Measurements from ENCODE around the gene PVRIG. TPM values are rescaled to one million over a fixed set of nuclear protein-coding genes. Genes with fewer than 3 reads are reported as not detected.

PVRIG gene
- total RNA-seq, 1 experiment from 2014 or later: not detected

GRCh38 chr7:100209493-100209892 lies 10.3 kb upstream of the PVRIG start:
- intact Hi-C loops (cut with micrococcal nuclease; ENCODE audit: unreplicated experiment): no loop called here
- DNase-seq (ENCODE audit: low spot score): no peak
- H3K27me3 ChIP-seq (replicated peaks; ENCODE audit: insufficient read depth, low read depth, low read length, poor library complexity): no peaks in the 10 kb centered on the region
- no peak overlapping the region for H3K4me3 ChIP-seq (ENCODE audit: low read depth, low read length, poor library complexity, severe bottlenecking)
- H3K4me1 ChIP-seq (ENCODE audit: insufficient read depth, low read length, poor library complexity, severe bottlenecking): no peaks in the 10 kb centered on the region
- POLR2A ChIA-PET (ENCODE audit: low non-redundant PET): no interaction called here
- TF ChIP-seq CTCF (conservative IDR thresholded peaks at IDR 0.05; ENCODE audit: low read depth, low read length) (no peak), EZH2 (IDR thresholded peaks at IDR 0.05; ENCODE audit: borderline replicate concordance, low read depth, low read length, poor library complexity, severe bottlenecking) (no peak)
- H3K27ac ChIP-seq (ENCODE audit: low read depth, low read length, poor library complexity, severe bottlenecking): no peak overlapping the region
- no peaks in the 10 kb centered on the region for H3K9me3 ChIP-seq (ENCODE audit: low read depth, low read length, poor library complexity, severe bottlenecking)
- no TSS peak for BruUV-seq (replicated peaks)
- H3K36me3 ChIP-seq (ENCODE audit: insufficient read depth, low read length, poor library complexity, severe bottlenecking): no peaks in the 10 kb centered on the region
- CTCF ChIA-PET: no interaction called here

- no peaks in the 10 kb centered on the region for H3K9me3 ChIP-seq (ENCODE audit: low read depth, low read length, poor library complexity, severe bottlenecking)
- ChIA-PET POLR2A (ENCODE audit: low non-redundant PET) (no interaction called here), CTCF (no interaction called here)
- intact Hi-C loops (cut with micrococcal nuclease; ENCODE audit: unreplicated experiment): no loop called here
- H3K36me3 ChIP-seq (ENCODE audit: insufficient read depth, low read length, poor library complexity, severe bottlenecking): no peaks in the 10 kb centered on the region
- H3K4me3 ChIP-seq (ENCODE audit: low read depth, low read length, poor library complexity, severe bottlenecking): no peak overlapping the region
- BruUV-seq (replicated peaks): no TSS peak
- DNase-seq (ENCODE audit: low spot score): no peak
- no peaks in the 10 kb centered on the region for H3K4me1 ChIP-seq (ENCODE audit: insufficient read depth, low read length, poor library complexity, severe bottlenecking)
- TF ChIP-seq CTCF (conservative IDR thresholded peaks at IDR 0.05; ENCODE audit: low read depth, low read length) (no peak), EZH2 (IDR thresholded peaks at IDR 0.05; ENCODE audit: borderline replicate concordance, low read depth, low read length, poor library complexity, severe bottlenecking) (no peak)
- no peaks in the 10 kb centered on the region for H3K27me3 ChIP-seq (replicated peaks; ENCODE audit: insufficient read depth, low read depth, low read length, poor library complexity)
- H3K27ac ChIP-seq (ENCODE audit: low read depth, low read length, poor library complexity, severe bottlenecking): no peak overlapping the region
Observed at GRCh38 chr7:100210805-100211204, 8.9 kb upstream of the PVRIG start.

DNA sequence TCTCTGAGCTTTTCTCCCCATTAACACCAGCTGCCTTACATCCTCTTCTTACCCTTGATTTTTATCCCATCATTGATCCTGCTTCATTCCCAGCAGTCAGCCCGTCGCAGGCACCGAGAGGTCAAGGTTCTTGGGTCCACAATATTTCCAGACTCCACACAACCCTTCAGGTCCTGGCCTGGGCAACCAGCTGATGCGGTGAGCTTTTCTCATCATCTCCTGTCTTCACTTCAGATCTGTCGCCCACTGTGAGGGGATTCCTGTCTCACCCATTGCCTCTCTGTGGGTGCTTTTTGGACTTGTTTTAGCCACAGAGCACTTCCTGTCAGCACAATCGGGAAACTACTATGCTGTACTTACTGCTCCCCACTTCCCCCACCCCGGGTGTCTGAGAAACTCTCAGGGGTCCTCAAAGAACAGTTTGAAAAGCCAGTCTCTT lies 8.4 kb upstream of the PVRIG start:
- Histone ChIP-seq H3K36me3 (ENCODE audit: insufficient read depth, low read length, poor library complexity, severe bottlenecking) (no peaks in the 10 kb centered on the region), H3K4me1 (ENCODE audit: insufficient read depth, low read length, poor library complexity, severe bottlenecking) (no peaks in the 10 kb centered on the region), H3K27ac (ENCODE audit: low read depth, low read length, poor library complexity, severe bottlenecking) (no peak overlapping the region), H3K4me3 (ENCODE audit: low read depth, low read length, poor library complexity, severe bottlenecking) (no peak overlapping the region), H3K9me3 (ENCODE audit: low read depth, low read length, poor library complexity, severe bottlenecking) (no peaks in the 10 kb centered on the region), H3K27me3 (replicated peaks; ENCODE audit: insufficient read depth, low read depth, low read length, poor library complexity) (no peaks in the 10 kb centered on the region)
- TF ChIP-seq EZH2 (IDR thresholded peaks at IDR 0.05; ENCODE audit: borderline replicate concordance, low read depth, low read length, poor library complexity, severe bottlenecking) (no peak), CTCF (conservative IDR thresholded peaks at IDR 0.05; ENCODE audit: low read depth, low read length) (no peak)
- intact Hi-C loops (cut with micrococcal nuclease; ENCODE audit: unreplicated experiment): no loop called here
- no peak for DNase-seq (ENCODE audit: low spot score)
- POLR2A ChIA-PET (ENCODE audit: low non-redundant PET): no interaction called here
- CTCF ChIA-PET: no interaction called here
- BruUV-seq (replicated peaks): no TSS peak
